SKM-1 treated with dmso at 0.1 percent for 144 hours (cell line): Measurements from ENCODE around the gene SNRPF.

ENCODE experiments used
- DNase-seq: peaks from one replicate; lab custom pipeline; 2025; ENCODE audit not compliant: unreplicated experiment; lab: John Stamatoyannopoulos, UW

The SNRPF gene

GRCh38 chr12:95859344-95859816, 628 bp downstream of the SNRPF start:
- no peak for DNase-seq

GRCh38 chr12:95859947-95860850, 1.4 kb downstream of the SNRPF start:
- no peak for DNase-seq

- no peak for DNase-seq
Measured at GRCh38 chr12:95862038-95862437, 3.3 kb downstream of the SNRPF start.

GRCh38 chr12:95863337-95863736, 4.6 kb downstream of the SNRPF start:
- DNase-seq = no peak

- no peak for DNase-seq
Measured at GRCh38 chr12:95870897-95871296, 12.1 kb downstream of the SNRPF start.

GRCh38 chr12:95874452-95874851, 15.7 kb downstream of the SNRPF start:
- no peak for DNase-seq

- no peak for DNase-seq
Measured at GRCh38 chr12:95877622-95878021, 18.9 kb downstream of the SNRPF start.

GRCh38 chr12:95880895-95881294, 22.1 kb downstream of the SNRPF start:
- DNase-seq = no peak

GRCh38 chr12:95881331-95881955, 22.7 kb downstream of the SNRPF start:
- no peak for DNase-seq

- DNase-seq = no peak
Measured at GRCh38 chr12:95882080-95882479, 23.3 kb downstream of the SNRPF start.

GRCh38 chr12:95882873-95883272, 24.1 kb downstream of the SNRPF start:
- no peak for DNase-seq

- DNase-seq = no peak
Measured at GRCh38 chr12:95884998-95885397, 26.2 kb downstream of the SNRPF start.

GRCh38 chr12:95887311-95887710, 28.6 kb downstream of the SNRPF start:
- no peak for DNase-seq

- DNase-seq = no peak
Measured at GRCh38 chr12:95890958-95891357, 32.2 kb downstream of the SNRPF start.

- DNase-seq = no peak
Measured at GRCh38 chr12:95896846-95897245, 38.1 kb downstream of the SNRPF start.

- no peak for DNase-seq
Measured at GRCh38 chr12:95898081-95898480, 39.3 kb downstream of the SNRPF start.

GRCh38 chr12:95908573-95908972, 49.8 kb downstream of the SNRPF start:
- DNase-seq = no peak

GRCh38 chr12:95909871-95910270, 51.1 kb downstream of the SNRPF start:
- DNase-seq = no peak
